Endothelial cell of umbilical vein (primary cell): ENCODE measurements around the gene CLIC2.

ENCODE experiments used
- CTCF ChIP-seq, 2 donors: IDR thresholded peaks; 1 replicate in 1 of 2; 2 replicates in 1 of 2; pipeline ENCODE4 v1.5.1; 2011; ENCODE audit warnings: low read length in 2 of 2, mild to moderate bottlenecking in 2 of 2, moderate library complexity in 2 of 2, control low read depth in 1 of 2, inconsistent platforms in 1 of 2, low read depth in 1 of 2; ENCODE audit not compliant: insufficient read depth in 1 of 2; ENCODE audit errors: extremely low read depth in 1 of 2
- EZH2 ChIP-seq: IDR thresholded peaks from 2 replicates; pipeline ENCODE4 v1.6.1; 2012; ENCODE audit warnings: borderline replicate concordance, low read depth, mild to moderate bottlenecking, moderate library complexity, low read length, inconsistent platforms; ENCODE audit not compliant: severe bottlenecking
- FOS ChIP-seq: IDR thresholded peaks from 2 replicates; pipeline ENCODE4 v1.6.1; 2011; ENCODE audit warnings: mild to moderate bottlenecking, low read length, moderate library complexity, borderline replicate concordance; ENCODE audit not compliant: insufficient read depth
- GATA2 ChIP-seq: IDR thresholded peaks from 2 replicates; pipeline ENCODE4 v1.7.0; 2011; ENCODE audit warnings: low read depth, mild to moderate bottlenecking, moderate library complexity, mixed read lengths, low read length; ENCODE audit not compliant: insufficient read length, insufficient read depth
- JUN ChIP-seq: IDR thresholded peaks from 2 replicates; pipeline ENCODE4 v1.6.1; 2011; ENCODE audit warnings: borderline replicate concordance, low read depth; ENCODE audit not compliant: insufficient read length, insufficient read depth
- MAX ChIP-seq: IDR thresholded peaks from 2 replicates; pipeline ENCODE4 v1.6.1; 2011; ENCODE audit not compliant: insufficient read depth, insufficient read length
- MYC ChIP-seq: IDR thresholded peaks from one replicate; pipeline ENCODE4 v1.6.1; 2011; ENCODE audit warnings: mild to moderate bottlenecking, low read depth, low read length
- POLR2A ChIP-seq: IDR thresholded peaks from 2 replicates; pipeline ENCODE4 v1.6.1; 2012; ENCODE audit warnings: low read depth, mild to moderate bottlenecking, control low read depth, low read length
- POLR2AphosphoS5 ChIP-seq: IDR thresholded peaks from 2 replicates; pipeline ENCODE4 v1.6.1; 2012; ENCODE audit warnings: low read depth, mild to moderate bottlenecking, control low read depth, low read length, moderate library complexity; ENCODE audit not compliant: insufficient read depth

- TF ChIP-seq CTCF (IDR thresholded peaks at IDR 0.05; ENCODE audit: extremely low read depth in 1 of 2, insufficient read depth in 1 of 2, low read depth in 1 of 2, low read length in 2 of 2) (no peak), POLR2AphosphoS5 (no peak), EZH2 (no peak), MAX (no peak), JUN (no peak), FOS (no peak), POLR2A (no peak), GATA2 (no peak), MYC (no peak)
Measured at GRCh38 chrX:155293771-155294170, 40.6 kb downstream of the CLIC2 start.
